ENCODE results near the gene FAM98B. TPM values are rescaled to one million over a fixed set of nuclear protein-coding genes. Genes with fewer than 3 reads are reported as not detected.

FAM98B gene
- total and polyA plus RNA-seq, 2 of the 8 experiments (the other 6 are each of a cell fraction or from before 2014, with no cell fraction given) = 5.9 to 48.4 TPM

- TF ChIP-seq, protein P1, sequence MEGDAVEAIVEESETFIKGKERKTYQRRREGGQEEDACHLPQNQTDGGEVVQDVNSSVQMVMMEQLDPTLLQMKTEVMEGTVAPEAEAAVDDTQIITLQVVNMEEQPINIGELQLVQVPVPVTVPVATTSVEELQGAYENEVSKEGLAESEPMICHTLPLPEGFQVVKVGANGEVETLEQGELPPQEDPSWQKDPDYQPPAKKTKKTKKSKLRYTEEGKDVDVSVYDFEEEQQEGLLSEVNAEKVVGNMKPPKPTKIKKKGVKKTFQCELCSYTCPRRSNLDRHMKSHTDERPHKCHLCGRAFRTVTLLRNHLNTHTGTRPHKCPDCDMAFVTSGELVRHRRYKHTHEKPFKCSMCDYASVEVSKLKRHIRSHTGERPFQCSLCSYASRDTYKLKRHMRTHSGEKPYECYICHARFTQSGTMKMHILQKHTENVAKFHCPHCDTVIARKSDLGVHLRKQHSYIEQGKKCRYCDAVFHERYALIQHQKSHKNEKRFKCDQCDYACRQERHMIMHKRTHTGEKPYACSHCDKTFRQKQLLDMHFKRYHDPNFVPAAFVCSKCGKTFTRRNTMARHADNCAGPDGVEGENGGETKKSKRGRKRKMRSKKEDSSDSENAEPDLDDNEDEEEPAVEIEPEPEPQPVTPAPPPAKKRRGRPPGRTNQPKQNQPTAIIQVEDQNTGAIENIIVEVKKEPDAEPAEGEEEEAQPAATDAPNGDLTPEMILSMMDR (IDR thresholded peaks at IDR 0.05; ENCODE audit: control extremely low read depth in 1 of 3, insufficient read depth in 1 of 3, low read depth in 1 of 3, low read length in 3 of 3) = no peak
- no peak for TF ChIP-seq SP1 (IDR thresholded peaks at IDR 0.05; ENCODE audit: low read depth, low read length)
Observed at GRCh38 chr15:38526158-38526557, 72.2 kb downstream of the FAM98B start (continued).
